22Rv1 (cell line): ENCODE results near the gene NBEAL1.

ENCODE experiments used
- ZFX ChIP-seq: fragments of 450-650 bp; IDR thresholded peaks from 2 replicates; pipeline ENCODE4 v1.6.1; 2017; ENCODE audit warnings: antibody characterized with exemption, borderline replicate concordance
- TF ChIP-seq, protein P1 (sequence below): fragments of 450-650 bp; IDR thresholded peaks from 2 replicates; pipeline ENCODE4 v1.5.1; 2017; ENCODE audit warnings: mild to moderate bottlenecking

DNA sequence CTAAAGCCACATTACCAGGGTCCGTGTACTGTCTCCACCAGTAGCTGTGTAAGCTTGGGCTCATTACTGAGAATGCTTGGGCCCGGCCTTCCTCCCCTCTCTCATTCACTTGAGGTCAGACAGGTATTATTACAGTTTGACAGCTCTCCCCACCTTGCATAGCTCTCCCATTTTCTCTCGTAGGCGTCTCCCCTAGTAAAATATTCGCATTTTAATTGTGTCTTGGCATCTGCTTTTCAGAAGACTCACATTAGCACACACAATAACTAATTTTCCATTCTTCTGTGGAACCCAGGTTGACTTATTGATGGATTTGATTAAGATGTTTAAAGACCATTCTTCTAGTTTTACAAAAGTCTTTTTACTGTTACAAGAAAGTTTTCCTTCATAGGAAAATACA lies 153.1 kb downstream of the NBEAL1 start:
- TF ChIP-seq, protein P1, sequence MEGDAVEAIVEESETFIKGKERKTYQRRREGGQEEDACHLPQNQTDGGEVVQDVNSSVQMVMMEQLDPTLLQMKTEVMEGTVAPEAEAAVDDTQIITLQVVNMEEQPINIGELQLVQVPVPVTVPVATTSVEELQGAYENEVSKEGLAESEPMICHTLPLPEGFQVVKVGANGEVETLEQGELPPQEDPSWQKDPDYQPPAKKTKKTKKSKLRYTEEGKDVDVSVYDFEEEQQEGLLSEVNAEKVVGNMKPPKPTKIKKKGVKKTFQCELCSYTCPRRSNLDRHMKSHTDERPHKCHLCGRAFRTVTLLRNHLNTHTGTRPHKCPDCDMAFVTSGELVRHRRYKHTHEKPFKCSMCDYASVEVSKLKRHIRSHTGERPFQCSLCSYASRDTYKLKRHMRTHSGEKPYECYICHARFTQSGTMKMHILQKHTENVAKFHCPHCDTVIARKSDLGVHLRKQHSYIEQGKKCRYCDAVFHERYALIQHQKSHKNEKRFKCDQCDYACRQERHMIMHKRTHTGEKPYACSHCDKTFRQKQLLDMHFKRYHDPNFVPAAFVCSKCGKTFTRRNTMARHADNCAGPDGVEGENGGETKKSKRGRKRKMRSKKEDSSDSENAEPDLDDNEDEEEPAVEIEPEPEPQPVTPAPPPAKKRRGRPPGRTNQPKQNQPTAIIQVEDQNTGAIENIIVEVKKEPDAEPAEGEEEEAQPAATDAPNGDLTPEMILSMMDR: no peak
- TF ChIP-seq ZFX: no peak
